GM10847 (cell line): ENCODE measurements around the gene GRM8.

Experiments used
- POLR2A ChIP-seq: IDR thresholded peaks from 2 replicates; pipeline ENCODE4 v1.6.1; 2011; ENCODE audit not compliant: insufficient read length; ENCODE audit errors: extremely low read depth

GRM8 gene

DNA sequence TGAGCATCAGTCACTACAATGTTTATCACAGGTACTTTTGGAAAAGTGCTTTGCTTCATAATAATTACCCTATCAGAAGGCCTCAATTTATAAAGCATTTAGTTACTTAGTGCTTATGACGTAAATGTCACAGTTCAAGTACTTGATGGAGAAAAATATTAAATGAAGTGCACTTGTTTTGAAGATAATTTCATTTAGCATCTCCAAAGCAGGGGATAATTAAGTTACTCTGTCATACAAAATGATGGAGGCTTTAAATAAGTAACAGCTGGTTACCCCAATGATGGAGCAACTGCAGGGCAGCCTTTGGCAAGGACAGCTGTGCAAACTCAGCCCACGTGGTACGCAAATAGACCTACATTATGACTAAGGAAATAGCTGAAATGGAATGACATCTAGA, 768.8 kb downstream of the GRM8 start:
- TF ChIP-seq POLR2A, result no peak

- TF ChIP-seq POLR2A, result no peak
These were observed 779.9 kb downstream of the GRM8 start for GRCh38 chr7:126472825-126473224.

GRCh38 chr7:126462405-126462804, 790.3 kb downstream of the GRM8 start:
- no peak for TF ChIP-seq POLR2A

DNA sequence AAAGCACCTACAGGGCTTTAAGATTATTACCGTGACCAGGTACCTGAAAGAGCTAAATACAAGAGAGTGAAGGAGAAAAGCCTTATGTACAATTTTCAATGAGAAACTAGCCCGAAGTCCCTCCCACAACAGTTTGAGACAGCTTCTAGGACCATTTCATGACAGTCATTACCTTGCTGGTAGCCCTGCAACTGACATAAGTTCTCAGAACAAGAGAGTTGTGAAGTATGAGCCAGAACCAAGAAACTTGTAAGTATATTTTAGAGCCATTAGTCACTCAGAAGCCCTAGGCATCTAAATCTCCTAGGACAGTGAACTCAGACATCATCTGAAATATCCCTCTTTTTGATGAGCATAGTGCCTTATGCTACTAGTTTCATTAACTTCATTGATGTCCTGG, 792.1 kb downstream of the GRM8 start:
- no peak for TF ChIP-seq POLR2A

GRCh38 chr7:126453104-126453503, 799.6 kb downstream of the GRM8 start:
- no peak for TF ChIP-seq POLR2A

GRCh38 chr7:126450269-126450671, 802.5 kb downstream of the GRM8 start:
- TF ChIP-seq POLR2A, result no peak

DNA sequence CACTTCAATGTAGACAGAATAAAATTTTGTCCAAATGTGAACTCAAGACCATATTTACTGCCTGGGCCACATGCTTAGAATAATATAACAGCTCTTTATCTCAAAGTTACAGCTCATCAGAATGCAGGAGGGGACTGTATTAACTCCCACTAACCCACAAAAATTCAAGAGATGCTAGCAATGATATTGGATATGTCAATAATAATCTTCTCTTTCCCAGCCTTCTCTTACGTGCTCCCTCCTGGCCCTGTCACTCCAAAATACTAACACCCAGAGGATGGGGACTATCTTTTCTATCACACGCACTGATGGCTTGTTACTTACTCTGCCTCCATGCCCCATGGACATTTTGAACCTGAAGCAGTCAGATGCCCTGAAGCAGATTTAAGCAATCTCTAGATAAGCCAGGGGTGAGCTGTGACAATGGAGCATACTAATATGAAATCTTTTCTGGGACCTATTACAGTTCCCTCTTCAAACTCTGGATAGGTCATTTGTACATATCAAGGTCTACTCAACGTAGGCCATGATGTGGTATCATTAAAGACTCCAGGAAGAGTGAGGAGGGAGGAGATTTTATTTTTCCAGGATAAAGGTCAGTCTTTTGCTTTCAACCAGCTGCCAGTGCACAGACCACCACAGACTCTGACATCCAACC, 803.0 kb downstream of the GRM8 start:
- TF ChIP-seq POLR2A, result no peak

GRCh38 chr7:126447984-126448383, 804.8 kb downstream of the GRM8 start:
- no peak for TF ChIP-seq POLR2A

DNA sequence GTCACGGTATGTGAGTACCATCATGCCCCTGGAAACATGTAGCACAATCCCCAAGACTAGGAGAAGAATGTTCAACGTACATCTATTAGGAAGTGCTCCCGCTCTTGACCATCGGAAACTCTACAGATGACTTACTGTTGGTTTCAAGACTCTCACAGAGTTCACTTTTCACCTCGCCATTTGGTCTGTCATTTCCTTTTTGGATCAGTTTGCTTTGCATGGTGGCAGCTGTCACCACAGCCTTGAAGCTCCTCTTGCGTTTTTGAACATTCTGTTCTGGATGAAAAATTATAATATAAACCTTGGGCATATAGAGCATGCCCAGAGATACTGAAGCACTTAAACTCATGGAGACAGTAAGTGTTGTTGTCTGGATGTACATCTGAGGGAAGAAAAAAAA, 806.8 kb downstream of the GRM8 start:
- TF ChIP-seq POLR2A, result no peak

DNA sequence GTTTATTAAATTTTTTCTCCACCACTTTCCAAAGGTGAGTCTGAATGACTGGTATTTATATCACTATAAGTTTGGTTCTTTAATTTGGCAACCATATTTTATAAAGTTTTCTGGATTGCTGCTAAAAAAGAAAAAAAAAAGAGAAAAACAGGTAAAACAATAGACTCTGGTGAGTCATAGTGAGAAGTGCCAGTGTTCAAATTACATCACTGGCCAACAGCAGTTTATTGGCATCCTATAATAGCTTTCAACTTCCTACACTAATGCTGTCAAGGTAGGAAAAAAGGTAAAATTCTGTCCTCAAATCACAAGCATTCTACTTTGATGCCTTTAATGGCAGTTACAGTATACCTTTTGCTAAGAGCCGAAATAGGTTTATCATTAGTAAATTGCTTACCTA, 808.8 kb downstream of the GRM8 start:
- no peak for TF ChIP-seq POLR2A

GRCh38 chr7:126442908-126443307, 809.8 kb downstream of the GRM8 start:
- TF ChIP-seq POLR2A, result no peak

- no peak for TF ChIP-seq POLR2A
These were observed 811.0 kb downstream of the GRM8 start for GRCh38 chr7:126441745-126442144.

- no peak for TF ChIP-seq POLR2A
These were observed 812.2 kb downstream of the GRM8 start for GRCh38 chr7:126440542-126440941.

- TF ChIP-seq POLR2A, result no peak
These were observed 816.4 kb downstream of the GRM8 start for GRCh38 chr7:126436213-126436868.

GRCh38 chr7:126426652-126427051, 826.1 kb downstream of the GRM8 start:
- no peak for TF ChIP-seq POLR2A

- no peak for TF ChIP-seq POLR2A
These were observed 827.8 kb downstream of the GRM8 start for GRCh38 chr7:126424985-126425384.

- TF ChIP-seq POLR2A, result no peak
These were observed 833.7 kb downstream of the GRM8 start for GRCh38 chr7:126419047-126419446.
